Nephron progenitor cell (in vitro differentiated cells): ENCODE results near the gene HSD17B1.

Experiments
- DNase-seq: peaks from one replicate; pipeline ENCODE4 v3.0.0; 2021
- H3K27ac Mint-ChIP-seq: 2 replicates; pipeline ENCODE4 v1.8.0; 2021; ENCODE audit warnings: mild to moderate bottlenecking, moderate library complexity, mixed read lengths
- H3K27me3 Mint-ChIP-seq: 2 replicates; pipeline ENCODE4 v1.8.0; 2021; ENCODE audit warnings: mild to moderate bottlenecking, low read depth, mixed read lengths; ENCODE audit not compliant: poor library complexity
- H3K36me3 Mint-ChIP-seq: 2 replicates; pipeline ENCODE4 v1.8.0; 2021; ENCODE audit warnings: low read depth, mixed read lengths
- H3K4me1 Mint-ChIP-seq: 2 replicates; pipeline ENCODE4 v1.8.0; 2021; ENCODE audit warnings: mixed read lengths
- H3K4me3 Mint-ChIP-seq: 2 replicates; pipeline ENCODE4 v1.8.0; 2021; ENCODE audit warnings: mild to moderate bottlenecking, moderate library complexity, mixed read lengths
- H3K9me3 Mint-ChIP-seq: 2 replicates; pipeline ENCODE4 v1.8.0; 2021; ENCODE audit warnings: mild to moderate bottlenecking, moderate library complexity, mixed read lengths
- CTCF ChIP-seq: fragments of 200-600 bp; sonication (generic); IDR thresholded peaks from 2 replicates; pipeline ENCODE4 v1.5.0; 2021; ENCODE audit warnings: antibody characterized with exemption

HSD17B1 gene

GRCh38 chr17:42518046-42518754, 34.5 kb upstream of the HSD17B1 start:
- Mint-ChIP-seq H3K4me3 (peak overlapping the region; percentile 49), H3K27ac (peak overlapping the region; percentile 86), H3K27me3 (peaks cover 3% of the 10 kb centered on the region), H3K36me3 (peaks cover 22% of the 10 kb centered on the region), H3K9me3 (no peaks in the 10 kb centered on the region), H3K4me1 (peaks cover 75% of the 10 kb centered on the region)
- TF ChIP-seq CTCF, result no peak
- no peak for DNase-seq

GRCh38 chr17:42518755-42519545, 33.8 kb upstream of the HSD17B1 start:
- TF ChIP-seq CTCF, result no peak
- Mint-ChIP-seq H3K9me3 (no peaks in the 10 kb centered on the region), H3K27me3 (peaks cover 3% of the 10 kb centered on the region), H3K36me3 (peaks cover 17% of the 10 kb centered on the region), H3K4me1 (peaks cover 77% of the 10 kb centered on the region), H3K27ac (peak overlapping the region; percentile 99), H3K4me3 (peak overlapping the region; percentile 49)
- DNase-seq, result no peak

DNA sequence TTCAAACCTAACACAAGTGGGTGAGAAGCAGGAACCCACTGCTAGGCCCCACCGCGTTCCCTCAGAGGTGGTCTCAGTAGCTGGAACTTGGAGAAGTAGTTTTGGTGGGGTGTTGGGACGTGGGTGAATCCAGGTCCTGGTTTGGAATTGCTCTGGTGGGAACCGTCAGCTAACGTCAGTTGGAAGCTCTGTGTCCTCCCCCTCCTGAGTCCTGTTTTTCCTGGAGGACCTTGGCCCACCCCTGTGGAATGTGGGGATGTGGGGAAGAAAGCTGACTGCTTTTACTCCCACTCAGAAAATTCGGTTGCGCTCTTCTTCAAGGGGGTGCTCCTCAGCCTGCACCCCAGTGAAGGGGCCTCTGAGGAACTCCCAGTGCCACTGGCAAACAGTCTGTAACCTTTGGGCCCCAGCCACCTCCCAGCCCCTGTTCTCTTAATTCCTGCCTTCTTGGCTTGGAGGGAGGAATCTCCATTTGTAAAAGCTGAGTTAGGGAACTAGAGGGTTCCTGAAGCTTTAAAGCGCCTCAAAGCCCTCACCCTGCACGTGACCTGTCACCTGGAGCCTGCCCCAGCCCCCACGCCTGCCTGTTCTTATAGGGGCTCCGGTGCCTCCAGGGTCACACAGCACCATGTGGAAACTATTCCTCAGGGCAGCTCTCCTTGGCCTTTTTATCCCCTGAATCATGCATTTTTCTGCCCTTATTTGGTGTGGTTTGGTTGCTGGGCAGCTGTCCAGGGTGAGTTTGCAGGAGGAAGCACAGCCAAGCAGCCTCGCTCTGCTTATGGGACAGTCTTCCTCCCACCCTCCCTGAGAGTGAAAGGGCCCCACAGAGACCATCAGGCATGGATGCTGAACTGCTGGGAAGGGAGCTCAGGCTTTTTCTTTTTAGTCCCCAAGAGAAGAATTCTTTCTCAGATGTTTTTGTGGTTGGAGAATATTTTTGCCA, 32.9 kb upstream of the HSD17B1 start:
- Mint-ChIP-seq H3K9me3 (no peaks in the 10 kb centered on the region), H3K27ac (peak overlapping the region; percentile 99), H3K4me1 (peaks cover 74% of the 10 kb centered on the region), H3K36me3 (peaks cover 14% of the 10 kb centered on the region), H3K4me3 (peak overlapping the region; percentile 34), H3K27me3 (peaks cover 3% of the 10 kb centered on the region)
- no peak for TF ChIP-seq CTCF
- peak; percentile 54 for DNase-seq

DNA sequence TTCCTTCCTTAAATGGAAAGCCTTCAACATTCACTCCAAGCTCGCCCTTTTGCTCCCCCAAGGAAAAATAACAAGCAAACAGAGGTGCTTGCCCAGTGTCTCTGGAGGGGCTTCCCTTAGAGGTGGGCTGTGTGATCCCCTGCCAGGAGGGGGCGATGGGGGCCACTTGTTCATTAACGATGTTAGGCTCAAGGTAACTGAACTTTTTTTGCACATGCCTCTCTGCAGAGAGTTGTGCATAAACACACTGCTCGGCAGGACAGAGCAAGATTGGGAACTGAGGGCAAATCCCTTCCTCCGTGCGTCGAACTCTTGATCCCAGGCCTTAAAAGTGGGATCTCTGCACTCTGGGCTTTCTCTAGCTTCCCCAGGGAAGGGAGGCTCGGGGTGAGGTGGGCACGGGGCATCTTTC, 32.2 kb upstream of the HSD17B1 start:
- H3K27ac Mint-ChIP-seq, result peak overlapping the region; percentile 99
- peak overlapping the region; percentile 29 for H3K4me3 Mint-ChIP-seq
- TF ChIP-seq CTCF, result peak; percentile 38
- peaks cover 12% of the 10 kb centered on the region for H3K36me3 Mint-ChIP-seq
- DNase-seq, result peak; percentile 56
- peaks cover 3% of the 10 kb centered on the region for H3K27me3 Mint-ChIP-seq
- H3K4me1 Mint-ChIP-seq, result peaks cover 77% of the 10 kb centered on the region
- H3K9me3 Mint-ChIP-seq, result no peaks in the 10 kb centered on the region

- TF ChIP-seq CTCF, result no peak
- Mint-ChIP-seq H3K27ac (peak overlapping the region; percentile 99), H3K4me1 (peaks cover 76% of the 10 kb centered on the region), H3K9me3 (no peaks in the 10 kb centered on the region), H3K36me3 (peaks cover 9% of the 10 kb centered on the region), H3K4me3 (peak overlapping the region; percentile 52), H3K27me3 (peaks cover 3% of the 10 kb centered on the region)
- DNase-seq, result no peak
Observed at GRCh38 chr17:42521036-42521435, 31.7 kb upstream of the HSD17B1 start.
